Ovary (tissue), 3 donors: ENCODE results near the gene FOXRED1.

Experiments used
- EP300 ChIP-seq: sonication (generic); formaldehyde crosslinking; IDR thresholded peaks from one replicate; pipeline ENCODE4 v1.6.1; 2017; ENCODE audit warnings: antibody characterized with exemption
- POLR2A ChIP-seq: fragments of 450-650 bp; IDR thresholded peaks from one replicate; pipeline ENCODE4 v1.6.1; 2017; ENCODE audit warnings: antibody characterized with exemption, mild to moderate bottlenecking, moderate library complexity
- TF ChIP-seq, protein P1 (sequence below), 3 donors: fragments of 450-650 bp in 2 of 3; fragments of 200-600 bp in 1 of 3; IDR thresholded peaks; one replicate each; pipeline versions ENCODE4 v1.5.1 to v1.8.0; 2016 to 2022; ENCODE audit warnings: antibody characterized with exemption in 3 of 3, mild to moderate bottlenecking in 1 of 3
- donor health status: DM: no; HTN: no; CAD: no.

DNA sequence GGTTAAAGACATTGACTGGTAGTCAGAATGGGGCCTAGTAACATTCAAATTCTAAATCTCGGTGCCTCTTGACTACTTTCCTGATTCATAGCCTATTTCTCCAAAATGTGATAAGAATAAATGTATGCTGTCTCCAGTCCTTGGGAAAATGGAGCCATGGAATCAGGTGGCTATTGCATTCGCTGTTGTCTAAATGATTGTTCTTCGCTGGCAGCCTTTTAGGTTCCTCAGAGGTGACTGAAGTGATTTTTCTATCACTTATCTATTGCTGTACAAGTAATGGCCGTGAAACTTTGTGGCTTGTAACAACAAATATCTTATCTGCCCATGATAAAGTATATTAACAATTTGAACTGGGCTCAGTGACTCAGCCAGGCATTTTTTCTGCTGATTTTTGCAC is 15.7 kb upstream of the FOXRED1 start:
- TF ChIP-seq, protein P1, sequence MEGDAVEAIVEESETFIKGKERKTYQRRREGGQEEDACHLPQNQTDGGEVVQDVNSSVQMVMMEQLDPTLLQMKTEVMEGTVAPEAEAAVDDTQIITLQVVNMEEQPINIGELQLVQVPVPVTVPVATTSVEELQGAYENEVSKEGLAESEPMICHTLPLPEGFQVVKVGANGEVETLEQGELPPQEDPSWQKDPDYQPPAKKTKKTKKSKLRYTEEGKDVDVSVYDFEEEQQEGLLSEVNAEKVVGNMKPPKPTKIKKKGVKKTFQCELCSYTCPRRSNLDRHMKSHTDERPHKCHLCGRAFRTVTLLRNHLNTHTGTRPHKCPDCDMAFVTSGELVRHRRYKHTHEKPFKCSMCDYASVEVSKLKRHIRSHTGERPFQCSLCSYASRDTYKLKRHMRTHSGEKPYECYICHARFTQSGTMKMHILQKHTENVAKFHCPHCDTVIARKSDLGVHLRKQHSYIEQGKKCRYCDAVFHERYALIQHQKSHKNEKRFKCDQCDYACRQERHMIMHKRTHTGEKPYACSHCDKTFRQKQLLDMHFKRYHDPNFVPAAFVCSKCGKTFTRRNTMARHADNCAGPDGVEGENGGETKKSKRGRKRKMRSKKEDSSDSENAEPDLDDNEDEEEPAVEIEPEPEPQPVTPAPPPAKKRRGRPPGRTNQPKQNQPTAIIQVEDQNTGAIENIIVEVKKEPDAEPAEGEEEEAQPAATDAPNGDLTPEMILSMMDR (IDR thresholded peaks at IDR 0.05) = no peak
- TF ChIP-seq POLR2A = no peak
- TF ChIP-seq EP300 = no peak
